Measurements from ENCODE around the gene DRGX. TPM values are rescaled to one million over a fixed set of nuclear protein-coding genes. Genes with fewer than 3 reads are reported as not detected.

Gene DRGX
- total RNA-seq, 1 experiment from 2014 or later, result not detected

GRCh38 chr10:49373361-49373760 lies 22.5 kb downstream of the DRGX start:
- BruUV-seq (replicated peaks), result no TSS peak
- CTCF ChIA-PET, result no interaction called here
- no peak for TF ChIP-seq CTCF (conservative IDR thresholded peaks at IDR 0.05; ENCODE audit: low read depth, low read length)
- TF ChIP-seq EZH2 (IDR thresholded peaks at IDR 0.05; ENCODE audit: borderline replicate concordance, low read depth, low read length, poor library complexity, severe bottlenecking), result no peak
- Histone ChIP-seq H3K9me3 (ENCODE audit: low read depth, low read length, poor library complexity, severe bottlenecking) (no peaks in the 10 kb centered on the region), H3K4me1 (ENCODE audit: insufficient read depth, low read length, poor library complexity, severe bottlenecking) (no peaks in the 10 kb centered on the region), H3K4me3 (ENCODE audit: low read depth, low read length, poor library complexity, severe bottlenecking) (no peak overlapping the region), H3K27ac (ENCODE audit: low read depth, low read length, poor library complexity, severe bottlenecking) (no peak overlapping the region), H3K36me3 (ENCODE audit: insufficient read depth, low read length, poor library complexity, severe bottlenecking) (no peaks in the 10 kb centered on the region), H3K27me3 (replicated peaks; ENCODE audit: insufficient read depth, low read depth, low read length, poor library complexity) (peaks cover 28% of the 10 kb centered on the region)
- DNase-seq (ENCODE audit: low spot score), result no peak
- POLR2A ChIA-PET (ENCODE audit: low non-redundant PET), result no interaction called here
- intact Hi-C loops (cut with micrococcal nuclease; ENCODE audit: unreplicated experiment), result no loop called here

- ChIA-PET POLR2A (ENCODE audit: low non-redundant PET) (no interaction called here), CTCF (no interaction called here)
- intact Hi-C loops (cut with micrococcal nuclease; ENCODE audit: unreplicated experiment), result no loop called here
- TF ChIP-seq EZH2 (IDR thresholded peaks at IDR 0.05; ENCODE audit: borderline replicate concordance, low read depth, low read length, poor library complexity, severe bottlenecking) (no peak), CTCF (conservative IDR thresholded peaks at IDR 0.05; ENCODE audit: low read depth, low read length) (no peak)
- Histone ChIP-seq H3K4me3 (ENCODE audit: low read depth, low read length, poor library complexity, severe bottlenecking) (no peak overlapping the region), H3K4me1 (ENCODE audit: insufficient read depth, low read length, poor library complexity, severe bottlenecking) (no peaks in the 10 kb centered on the region), H3K27ac (ENCODE audit: low read depth, low read length, poor library complexity, severe bottlenecking) (no peak overlapping the region), H3K27me3 (replicated peaks; ENCODE audit: insufficient read depth, low read depth, low read length, poor library complexity) (peaks cover 27% of the 10 kb centered on the region), H3K9me3 (ENCODE audit: low read depth, low read length, poor library complexity, severe bottlenecking) (no peaks in the 10 kb centered on the region), H3K36me3 (ENCODE audit: insufficient read depth, low read length, poor library complexity, severe bottlenecking) (no peaks in the 10 kb centered on the region)
- DNase-seq (ENCODE audit: low spot score), result no peak
- no TSS peak for BruUV-seq (replicated peaks)
Observed at GRCh38 chr10:49371967-49372366, 23.9 kb downstream of the DRGX start.

- BruUV-seq (replicated peaks), result no TSS peak
- POLR2A ChIA-PET (ENCODE audit: low non-redundant PET), result no interaction called here
- CTCF ChIA-PET, result no interaction called here
Observed at GRCh38 chr10:49370326-49371100, 25.4 kb downstream of the DRGX start.

More at GRCh38 chr10:49370326-49371100, 25.4 kb downstream of the DRGX start:
- no peaks in the 10 kb centered on the region for H3K36me3 ChIP-seq (ENCODE audit: insufficient read depth, low read length, poor library complexity, severe bottlenecking)
- H3K4me1 ChIP-seq (ENCODE audit: insufficient read depth, low read length, poor library complexity, severe bottlenecking), result no peaks in the 10 kb centered on the region
- H3K27ac ChIP-seq (ENCODE audit: low read depth, low read length, poor library complexity, severe bottlenecking), result no peak overlapping the region
- H3K27me3 ChIP-seq (replicated peaks; ENCODE audit: insufficient read depth, low read depth, low read length, poor library complexity), result peaks cover 18% of the 10 kb centered on the region
- no peak overlapping the region for H3K4me3 ChIP-seq (ENCODE audit: low read depth, low read length, poor library complexity, severe bottlenecking)
- no peak for DNase-seq (ENCODE audit: low spot score)
- no peak for TF ChIP-seq CTCF (conservative IDR thresholded peaks at IDR 0.05; ENCODE audit: low read depth, low read length)
- TF ChIP-seq EZH2 (IDR thresholded peaks at IDR 0.05; ENCODE audit: borderline replicate concordance, low read depth, low read length, poor library complexity, severe bottlenecking), result no peak
- no peaks in the 10 kb centered on the region for H3K9me3 ChIP-seq (ENCODE audit: low read depth, low read length, poor library complexity, severe bottlenecking)
- intact Hi-C loops (cut with micrococcal nuclease; ENCODE audit: unreplicated experiment), result no loop called here

All from A673 (cell line).